Pancreas (tissue), 10 donors: ENCODE data around the gene ZNF835. TPM values are rescaled to one million over a fixed set of nuclear protein-coding genes. Genes with fewer than 3 reads are reported as not detected.

Experiments
- ATAC-seq, 4 donors: fragments of 200-7000 bp; cut with Tn5 transposase; one replicate each; pipeline versions ENCODE4 v1.8.0 to v1.9.1; 2020; ENCODE audit warnings: mild to moderate bottlenecking in 4 of 4, moderate library complexity in 4 of 4
- DNase-seq, 6 donors: peaks; one replicate each; pipeline ENCODE4 v3.0.0-alpha.2; 2020
- FAIRE-seq: peaks from 2 replicates; lab custom pipeline; 2012; peaks lifted over from hg19 to GRCh38; lab: Jason Lieb, UNC
- H3K27ac ChIP-seq, 4 donors: fragments of 200-600 bp; sonication (generic); 1 replicate in 3 of 4; 2 replicates in 1 of 4; pipeline versions ENCODE4 v1.5.0 to v1.8.0; 2020
- H3K27me3 ChIP-seq, 4 donors: fragments of 200-600 bp; one replicate each; pipeline ENCODE4 v1.8.0; 2021
- H3K36me3 ChIP-seq, 3 donors: fragments of 200-600 bp; sonication (generic) in 1 of 3; one replicate each; pipeline versions ENCODE4 v1.5.0 to v1.8.0; 2020 to 2021
- H3K4me1 ChIP-seq, 3 donors: fragments of 200-600 bp; one replicate each; pipeline ENCODE4 v1.8.0; 2021
- H3K4me3 ChIP-seq, 4 donors: fragments of 200-600 bp; sonication (generic) in 2 of 4; one replicate each; pipeline versions ENCODE4 v1.5.0 to v1.8.0; 2020 to 2021
- H3K9me3 ChIP-seq, 4 donors: fragments of 200-600 bp; one replicate each; pipeline ENCODE4 v1.8.0; 2021
- WGBS, 2 donors: extraction: QIAGEN DNeasy Blood & Tissue Kit; methylation state at CpG; one replicate each; pipeline ENCODE4 v1.1.7; 2013; 5-methylcytosine and 5-hydroxymethylcytosine counted together
- intact Hi-C, 3 donors: fragments of 100-400 bp; cut with DNase I; formaldehyde crosslinking; loops; one replicate each; pipeline versions ENCODE4 v1.11.1 to v1.14.2; 2022
- polyA plus RNA-seq, 2 donors: library from polyadenylated mRNA; stranded (reverse); fragments of 200-250 nt; gene quantifications; one replicate each; pipeline ENCODE4 v1.2.3, GENCODE V29; 2013
- total RNA-seq, 6 donors: library from RNA; stranded (reverse); fragmentation: NEBNext Ultra II Directional in 4 of 6; extraction: Animal tissue kit (Norgen Biotek cat#: 25700) in 4 of 6; gene quantifications; one replicate each; pipeline versions ENCODE4 v1.2.1 to v1.2.4, GENCODE V29; 2021 to 2023
- TF ChIP-seq, protein P1 (sequence below), 4 donors: fragments of 200-600 bp; sonication (generic) in 3 of 4; IDR thresholded peaks; one replicate each; pipeline versions ENCODE4 v1.5.0 to v1.8.0; 2021; ENCODE audit warnings: antibody characterized with exemption in 4 of 4
- donor health status: healthy with polysubstance abuse.
- donor health status: DM: no; HTN: no; CAD: no; lungs with moderate emphysema.
- donor health status: DM: no; HTN: no; CAD: no.
- donor health status: control.
- donor health status: control.
- donor health status: Bipolar disorder and iron deficiency.
- donor health status: DM: yes; HTN: yes; CAD: no.
- donor health status: DM: no; HTN: no; CAD: no.
- donor health status: DM: no; HTN: no; CAD: no.
- donor health status: DM: yes; HTN: yes; CAD: no.

Gene ZNF835
- total and polyA plus RNA-seq, 8 donors = 0.34 to 4.8 (median 0.91) TPM

- DNase-seq = no peak
- Histone ChIP-seq H3K36me3 (no peaks in the 10 kb centered on the region), H3K4me1 (no peaks in the 10 kb centered on the region), H3K9me3 (no peaks in the 10 kb centered on the region), H3K27ac (no peak overlapping the region), H3K27me3 (no peaks in the 10 kb centered on the region), H3K4me3 (no peak overlapping the region)
- WGBS, 2 donors = 83 to 96% methylated on average over 9 of the region's 9 CpGs
- no peak for ATAC-seq
- intact Hi-C loops = no loop called here
- no peak for FAIRE-seq
- TF ChIP-seq, protein P1, sequence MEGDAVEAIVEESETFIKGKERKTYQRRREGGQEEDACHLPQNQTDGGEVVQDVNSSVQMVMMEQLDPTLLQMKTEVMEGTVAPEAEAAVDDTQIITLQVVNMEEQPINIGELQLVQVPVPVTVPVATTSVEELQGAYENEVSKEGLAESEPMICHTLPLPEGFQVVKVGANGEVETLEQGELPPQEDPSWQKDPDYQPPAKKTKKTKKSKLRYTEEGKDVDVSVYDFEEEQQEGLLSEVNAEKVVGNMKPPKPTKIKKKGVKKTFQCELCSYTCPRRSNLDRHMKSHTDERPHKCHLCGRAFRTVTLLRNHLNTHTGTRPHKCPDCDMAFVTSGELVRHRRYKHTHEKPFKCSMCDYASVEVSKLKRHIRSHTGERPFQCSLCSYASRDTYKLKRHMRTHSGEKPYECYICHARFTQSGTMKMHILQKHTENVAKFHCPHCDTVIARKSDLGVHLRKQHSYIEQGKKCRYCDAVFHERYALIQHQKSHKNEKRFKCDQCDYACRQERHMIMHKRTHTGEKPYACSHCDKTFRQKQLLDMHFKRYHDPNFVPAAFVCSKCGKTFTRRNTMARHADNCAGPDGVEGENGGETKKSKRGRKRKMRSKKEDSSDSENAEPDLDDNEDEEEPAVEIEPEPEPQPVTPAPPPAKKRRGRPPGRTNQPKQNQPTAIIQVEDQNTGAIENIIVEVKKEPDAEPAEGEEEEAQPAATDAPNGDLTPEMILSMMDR (IDR thresholded peaks at IDR 0.05) = no peak
Measured at GRCh38 chr19:56668676-56669075, 2.9 kb downstream of the ZNF835 start.

- TF ChIP-seq, protein P1 (IDR thresholded peaks at IDR 0.05) = no peak
- Histone ChIP-seq H3K9me3 (no peaks in the 10 kb centered on the region), H3K4me1 (no peaks in the 10 kb centered on the region), H3K36me3 (no peaks in the 10 kb centered on the region), H3K4me3 (no peak overlapping the region), H3K27me3 (no peaks in the 10 kb centered on the region), H3K27ac (no peak overlapping the region)
- ATAC-seq (no peak), FAIRE-seq (no peak), DNase-seq (no peak)
- intact Hi-C loops = no loop called here
- 67 to 85% methylated on average over 6 of the region's 6 CpGs for WGBS, 2 donors
Measured at GRCh38 chr19:56667311-56667870, 4.2 kb downstream of the ZNF835 start.

DNA sequence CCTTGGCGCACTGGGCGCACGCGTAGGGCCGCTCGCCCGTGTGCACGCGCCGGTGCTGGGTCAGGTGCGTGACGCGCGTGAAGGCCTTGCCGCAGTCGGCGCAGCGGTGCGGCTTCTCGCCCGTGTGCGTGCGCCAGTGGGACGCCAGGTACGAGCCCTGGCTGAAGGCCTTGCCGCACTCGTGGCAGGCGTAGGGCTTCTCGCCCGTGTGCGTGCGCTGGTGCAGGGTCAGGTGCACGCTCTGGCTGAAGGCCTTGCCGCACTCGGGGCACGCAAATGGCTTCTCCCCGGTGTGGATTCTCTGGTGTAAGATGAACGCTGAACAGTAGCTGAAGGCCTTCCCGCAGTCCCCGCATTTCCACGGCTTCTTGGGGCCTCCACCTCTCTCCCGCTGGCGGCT, 7.0 kb downstream of the ZNF835 start:
- TF ChIP-seq, protein P1 (IDR thresholded peaks at IDR 0.05) = no peak
- no peak for FAIRE-seq
- WGBS, 2 donors = 89 to 91% methylated on average over 43 of the region's 43 CpGs

DNA sequence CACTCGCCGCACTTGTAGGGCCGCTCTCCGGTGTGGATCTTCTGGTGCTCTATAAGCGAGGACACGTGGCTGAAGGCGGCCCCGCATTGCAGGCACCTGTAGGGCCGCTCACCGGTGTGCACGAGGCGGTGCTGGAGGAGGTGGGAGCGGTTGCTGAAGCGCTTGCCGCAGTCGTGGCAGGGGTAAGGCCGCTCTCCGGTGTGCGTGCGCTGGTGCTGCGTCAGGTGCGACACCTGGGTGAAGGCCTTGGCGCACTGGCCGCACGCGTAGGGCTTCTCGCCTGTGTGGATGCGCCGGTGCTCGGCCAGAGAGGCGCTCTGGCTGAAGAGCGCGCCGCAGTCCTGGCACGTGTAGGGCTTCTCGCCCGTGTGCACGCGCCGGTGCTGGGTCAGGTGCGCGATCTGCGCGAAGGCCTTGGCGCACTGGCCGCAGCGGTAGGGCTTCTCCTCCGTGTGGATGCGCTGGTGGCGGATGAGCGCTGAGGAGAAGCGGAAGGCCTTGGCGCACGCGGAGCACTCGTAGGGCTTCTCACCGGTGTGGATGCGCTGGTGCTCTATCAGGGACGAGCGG, 7.5 kb downstream of the ZNF835 start:
- WGBS, 2 donors = 90 to 91% methylated on average over 60 of the region's 60 CpGs
- FAIRE-seq (no peak), ATAC-seq (no peak), DNase-seq (no peak)
- no peaks in the 10 kb centered on the region for H3K27me3 ChIP-seq
- no peaks in the 10 kb centered on the region for H3K9me3 ChIP-seq
- no peaks in the 10 kb centered on the region for H3K36me3 ChIP-seq
- TF ChIP-seq, protein P1 (IDR thresholded peaks at IDR 0.05) = no peak
- intact Hi-C loops = no loop called here
- H3K4me1 ChIP-seq = no peaks in the 10 kb centered on the region
- H3K27ac ChIP-seq = no peak overlapping the region
- no peak overlapping the region for H3K4me3 ChIP-seq

More for the DNA sequence above, 7.0 kb downstream of the ZNF835 start:
- Histone ChIP-seq H3K27me3 (no peaks in the 10 kb centered on the region), H3K4me3 (no peak overlapping the region), H3K36me3 (no peaks in the 10 kb centered on the region), H3K4me1 (no peaks in the 10 kb centered on the region), H3K27ac (no peak overlapping the region), H3K9me3 (no peaks in the 10 kb centered on the region)
- ATAC-seq = no peak
- intact Hi-C loops = no loop called here
- DNase-seq = no peak

GRCh38 chr19:56661248-56661647, 10.3 kb downstream of the ZNF835 start:
- FAIRE-seq (no peak), DNase-seq (no peak), ATAC-seq (no peak)
- Histone ChIP-seq H3K27ac (no peak overlapping the region), H3K36me3 (no peaks in the 10 kb centered on the region), H3K4me1 (no peaks in the 10 kb centered on the region), H3K27me3 (no peaks in the 10 kb centered on the region), H3K9me3 (no peaks in the 10 kb centered on the region), H3K4me3 (no peak overlapping the region)
- intact Hi-C loops = no loop called here
- TF ChIP-seq, protein P1 (IDR thresholded peaks at IDR 0.05) = no peak
- 80 to 88% methylated on average over 3 of the region's 3 CpGs for WGBS, 2 donors
